Measurements from ENCODE around the gene KIF13A. TPM values are rescaled to one million over a fixed set of nuclear protein-coding genes. Genes with fewer than 3 reads are reported as not detected.

Gene KIF13A
- total and polyA plus RNA-seq, 9 of the 15 experiments (the other 6 are each of a cell fraction or from before 2014, with no cell fraction given), result 3.6 to 44.3 (median 29.7) TPM

DNA sequence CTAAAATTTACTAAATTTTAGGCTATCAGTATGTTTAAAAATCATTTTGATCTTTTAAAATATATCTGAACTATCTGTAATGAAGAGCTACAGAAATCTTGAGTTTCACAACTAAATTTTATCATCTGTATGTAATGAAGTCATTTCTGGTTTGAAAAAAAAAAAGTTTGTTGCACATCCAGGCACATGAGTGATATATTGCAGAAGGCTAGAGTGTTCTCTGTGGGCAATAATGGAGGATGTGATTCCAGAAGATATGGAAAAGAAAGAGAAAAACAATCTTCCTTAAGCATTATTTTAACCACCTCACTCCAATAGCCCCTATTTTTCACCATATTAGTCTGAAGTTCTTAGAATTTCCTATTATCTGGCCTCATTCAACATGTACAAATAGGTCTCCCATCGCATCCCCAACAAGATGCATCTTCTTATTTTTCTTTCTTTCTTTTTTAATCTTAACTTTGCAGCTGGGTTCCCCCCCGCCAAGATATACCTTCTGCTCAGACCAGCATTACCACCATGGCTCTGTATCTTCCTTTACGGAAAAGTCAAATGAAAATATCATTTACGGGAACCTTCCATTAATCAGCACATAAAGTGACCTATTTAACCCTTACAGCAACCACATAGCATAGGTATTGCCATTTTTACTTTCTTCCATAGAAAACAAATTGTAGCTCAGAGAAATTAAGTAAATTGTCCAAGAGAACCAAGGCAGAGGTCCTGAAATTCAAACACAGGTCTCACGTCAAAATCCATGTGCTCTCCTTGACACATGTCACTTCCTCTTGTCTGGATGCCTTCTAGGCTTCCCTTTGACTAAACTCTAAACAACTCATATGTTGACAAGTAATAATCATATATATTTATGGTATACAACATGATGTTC lies 116.9 kb downstream of the KIF13A start (continued):
- TF ChIP-seq, protein P1, sequence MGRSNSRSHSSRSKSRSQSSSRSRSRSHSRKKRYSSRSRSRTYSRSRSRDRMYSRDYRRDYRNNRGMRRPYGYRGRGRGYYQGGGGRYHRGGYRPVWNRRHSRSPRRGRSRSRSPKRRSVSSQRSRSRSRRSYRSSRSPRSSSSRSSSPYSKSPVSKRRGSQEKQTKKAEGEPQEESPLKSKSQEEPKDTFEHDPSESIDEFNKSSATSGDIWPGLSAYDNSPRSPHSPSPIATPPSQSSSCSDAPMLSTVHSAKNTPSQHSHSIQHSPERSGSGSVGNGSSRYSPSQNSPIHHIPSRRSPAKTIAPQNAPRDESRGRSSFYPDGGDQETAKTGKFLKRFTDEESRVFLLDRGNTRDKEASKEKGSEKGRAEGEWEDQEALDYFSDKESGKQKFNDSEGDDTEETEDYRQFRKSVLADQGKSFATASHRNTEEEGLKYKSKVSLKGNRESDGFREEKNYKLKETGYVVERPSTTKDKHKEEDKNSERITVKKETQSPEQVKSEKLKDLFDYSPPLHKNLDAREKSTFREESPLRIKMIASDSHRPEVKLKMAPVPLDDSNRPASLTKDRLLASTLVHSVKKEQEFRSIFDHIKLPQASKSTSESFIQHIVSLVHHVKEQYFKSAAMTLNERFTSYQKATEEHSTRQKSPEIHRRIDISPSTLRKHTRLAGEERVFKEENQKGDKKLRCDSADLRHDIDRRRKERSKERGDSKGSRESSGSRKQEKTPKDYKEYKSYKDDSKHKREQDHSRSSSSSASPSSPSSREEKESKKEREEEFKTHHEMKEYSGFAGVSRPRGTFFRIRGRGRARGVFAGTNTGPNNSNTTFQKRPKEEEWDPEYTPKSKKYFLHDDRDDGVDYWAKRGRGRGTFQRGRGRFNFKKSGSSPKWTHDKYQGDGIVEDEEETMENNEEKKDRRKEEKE (IDR thresholded peaks at IDR 0.05; ENCODE audit: borderline replicate concordance in 1 of 2, control insufficient read depth in 1 of 2, low read depth in 2 of 2, low read length in 1 of 2), result no peak

DNA sequence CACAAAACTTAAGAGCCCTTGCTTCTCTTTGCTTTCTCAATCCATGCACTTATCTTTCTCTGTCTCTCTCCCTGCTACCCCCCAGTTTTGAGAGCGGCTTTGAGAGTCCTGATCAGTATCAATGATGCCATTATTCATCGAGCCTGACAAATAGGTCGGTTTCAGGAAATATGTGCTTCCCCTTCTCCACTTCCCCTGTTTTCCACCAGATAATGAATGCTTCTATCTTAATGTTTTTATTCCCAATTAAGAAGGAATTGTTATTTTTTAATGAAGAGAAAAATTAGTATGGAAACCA lies 117.7 kb downstream of the KIF13A start:
- Histone ChIP-seq H3K4me1 (replicated peaks in 1 of 2; ENCODE audit: control insufficient read depth in 2 of 2, insufficient read depth in 2 of 2, low read length in 2 of 2) (peaks cover 19 to 55% of the 10 kb centered on the region in 2 experiments), H3K36me3 (ENCODE audit: control insufficient read depth, insufficient read depth, low read length) (peaks cover 12% of the 10 kb centered on the region; the same call in 1 of the 3 replicates), H3K9ac (ENCODE audit: insufficient read depth in 1 of 2, low read depth in 2 of 2, low read length in 2 of 2) (no peak overlapping the region), H2AFZ (ENCODE audit: low read depth, low read length) (no peak overlapping the region), H3K27ac (ENCODE audit: extremely low read depth, low read depth, low read length) (peak overlapping the region; percentile 51; the same call in 1 of the 3 replicates), H3K4me3 (no peak overlapping the region), H3K79me2 (ENCODE audit: control insufficient read depth, insufficient read depth, low read length) (no peaks in the 10 kb centered on the region), H3K4me2 (ENCODE audit: insufficient read depth, low read length) (no peak overlapping the region; the same call in 1 of the 2 replicates), H4K20me1 (replicated peaks; ENCODE audit: control insufficient read depth, insufficient read depth, low read length) (no peaks in the 10 kb centered on the region), H3K27me3 (ENCODE audit: control insufficient read depth in 2 of 2, insufficient read depth in 2 of 2, low read length in 2 of 2) (no peaks in the 10 kb centered on the region), H3K9me3 (replicated peaks; ENCODE audit: control insufficient read depth, insufficient read depth, low read depth, low read length) (no peaks in the 10 kb centered on the region; the same call in 1 of the 2 replicates), H3K9me1 (ENCODE audit: control insufficient read depth, insufficient read depth, low read length) (no peaks in the 10 kb centered on the region)
- ChIA-PET POLR2A (no interaction called here), CTCF (ENCODE audit: low intra/inter-chr PET ratio) (no interaction called here)
- in situ Hi-C loops (cut with MboI), result no loop called here
- FAIRE-seq (peak; percentile 23), DNase-seq (ENCODE audit: extremely low read depth in 1 of 4, low spot score in 3 of 4) (peak in 2 of 4 experiments; percentile 33 to 64), ATAC-seq (peak; percentile 58)
- BruUV-seq (replicated peaks), result no TSS peak
- intact Hi-C loops (cut with micrococcal nuclease), result loop anchor here (5.0 kb wide), 1 partner anchor 118 kb away; the partner anchor contains the start of gene KIF13A
- WGBS (ENCODE audit: insufficient coverage, low coverage, missing lambda C conversion rate), result 0% methylated on average over 3 of the region's 3 CpGs
- TF ChIP-seq, protein P2, sequence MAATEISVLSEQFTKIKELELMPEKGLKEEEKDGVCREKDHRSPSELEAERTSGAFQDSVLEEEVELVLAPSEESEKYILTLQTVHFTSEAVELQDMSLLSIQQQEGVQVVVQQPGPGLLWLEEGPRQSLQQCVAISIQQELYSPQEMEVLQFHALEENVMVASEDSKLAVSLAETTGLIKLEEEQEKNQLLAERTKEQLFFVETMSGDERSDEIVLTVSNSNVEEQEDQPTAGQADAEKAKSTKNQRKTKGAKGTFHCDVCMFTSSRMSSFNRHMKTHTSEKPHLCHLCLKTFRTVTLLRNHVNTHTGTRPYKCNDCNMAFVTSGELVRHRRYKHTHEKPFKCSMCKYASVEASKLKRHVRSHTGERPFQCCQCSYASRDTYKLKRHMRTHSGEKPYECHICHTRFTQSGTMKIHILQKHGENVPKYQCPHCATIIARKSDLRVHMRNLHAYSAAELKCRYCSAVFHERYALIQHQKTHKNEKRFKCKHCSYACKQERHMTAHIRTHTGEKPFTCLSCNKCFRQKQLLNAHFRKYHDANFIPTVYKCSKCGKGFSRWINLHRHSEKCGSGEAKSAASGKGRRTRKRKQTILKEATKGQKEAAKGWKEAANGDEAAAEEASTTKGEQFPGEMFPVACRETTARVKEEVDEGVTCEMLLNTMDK (IDR thresholded peaks at IDR 0.05; ENCODE audit: borderline replicate concordance, insufficient read depth, low read depth, low read length, poor library complexity, severe bottlenecking), result no peak
- TF ChIP-seq ZNF57 (CRISPR knock-in tag; IDR thresholded peaks at IDR 0.05) (no peak), STAT5A (IDR thresholded peaks at IDR 0.05; ENCODE audit: borderline replicate concordance, low read length) (no peak), HDAC2 (IDR thresholded peaks at IDR 0.05) (peak; percentile 37; the same call in 1 of the 2 replicates), HIVEP1 (CRISPR knock-in tag; IDR thresholded peaks at IDR 0.05) (no peak), RCOR1 (IDR thresholded peaks at IDR 0.05; ENCODE audit: borderline replicate concordance in 1 of 2, low read depth in 2 of 2, low read length in 2 of 2) (peak in 1 of 2 experiments; percentile 91; a peak in 2 of 4 replicates), ZNF436 (CRISPR knock-in tag; IDR thresholded peaks at IDR 0.05) (no peak), U2AF2 (optimal IDR thresholded peaks at IDR 0.05; ENCODE audit: low read depth, low read length) (no peak)
- TF ChIP-seq, protein P3, sequence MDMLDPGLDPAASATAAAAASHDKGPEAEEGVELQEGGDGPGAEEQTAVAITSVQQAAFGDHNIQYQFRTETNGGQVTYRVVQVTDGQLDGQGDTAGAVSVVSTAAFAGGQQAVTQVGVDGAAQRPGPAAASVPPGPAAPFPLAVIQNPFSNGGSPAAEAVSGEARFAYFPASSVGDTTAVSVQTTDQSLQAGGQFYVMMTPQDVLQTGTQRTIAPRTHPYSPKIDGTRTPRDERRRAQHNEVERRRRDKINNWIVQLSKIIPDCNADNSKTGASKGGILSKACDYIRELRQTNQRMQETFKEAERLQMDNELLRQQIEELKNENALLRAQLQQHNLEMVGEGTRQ (CRISPR knock-in tag; IDR thresholded peaks at IDR 0.05), result no peak
- TF ChIP-seq, protein P4, sequence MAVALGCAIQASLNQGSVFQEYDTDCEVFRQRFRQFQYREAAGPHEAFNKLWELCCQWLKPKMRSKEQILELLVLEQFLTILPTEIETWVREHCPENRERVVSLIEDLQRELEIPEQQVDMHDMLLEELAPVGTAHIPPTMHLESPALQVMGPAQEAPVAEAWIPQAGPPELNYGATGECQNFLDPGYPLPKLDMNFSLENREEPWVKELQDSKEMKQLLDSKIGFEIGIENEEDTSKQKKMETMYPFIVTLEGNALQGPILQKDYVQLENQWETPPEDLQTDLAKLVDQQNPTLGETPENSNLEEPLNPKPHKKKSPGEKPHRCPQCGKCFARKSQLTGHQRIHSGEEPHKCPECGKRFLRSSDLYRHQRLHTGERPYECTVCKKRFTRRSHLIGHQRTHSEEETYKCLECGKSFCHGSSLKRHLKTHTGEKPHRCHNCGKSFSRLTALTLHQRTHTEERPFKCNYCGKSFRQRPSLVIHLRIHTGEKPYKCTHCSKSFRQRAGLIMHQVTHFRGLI (CRISPR knock-in tag; IDR thresholded peaks at IDR 0.05), result no peak
